NCI-H748 treated with DMSO at 0.1 percent for 48 hours (cell line): Measurements from ENCODE around the gene RHCE.
"Not testable (repeated sequence)": the region's sequence is repeated elsewhere in the genome, so short reads cannot be mapped to it uniquely, and the experiment has no call there.

Experiments used
- DNase-seq: peaks from one replicate; lab custom pipeline; 2025; lab: John Stamatoyannopoulos, UW

The RHCE gene

DNA sequence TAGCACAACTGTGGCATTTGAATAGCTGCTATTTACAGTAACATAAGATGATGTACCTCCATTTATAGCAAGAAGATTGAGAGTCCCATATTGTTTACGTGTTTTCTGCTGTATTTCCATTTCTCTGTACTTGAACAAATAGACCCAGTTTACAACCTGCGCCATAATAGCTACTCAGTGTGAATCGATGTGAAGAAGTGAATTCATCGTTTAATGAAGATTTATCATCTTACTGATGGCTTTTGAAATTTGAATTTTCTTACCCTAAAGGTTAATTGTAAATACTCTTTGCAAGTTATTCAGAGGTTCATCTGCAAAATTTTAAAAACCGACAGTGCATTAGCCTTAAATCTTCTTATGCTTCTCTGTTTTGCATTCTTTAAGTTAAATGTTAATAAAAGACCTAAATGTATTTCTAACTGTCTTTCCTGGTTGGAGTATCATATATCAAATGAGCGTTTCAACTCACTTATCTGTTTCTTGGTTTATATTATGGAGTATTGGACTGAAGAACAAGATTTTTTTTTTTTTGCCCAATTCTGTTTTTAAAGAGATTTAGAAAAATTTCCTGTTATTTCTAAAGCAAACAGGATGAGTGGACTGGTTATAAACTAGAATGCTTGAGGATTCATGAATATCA lies 12.2 kb upstream of the RHCE start:
- no peak for DNase-seq

DNA sequence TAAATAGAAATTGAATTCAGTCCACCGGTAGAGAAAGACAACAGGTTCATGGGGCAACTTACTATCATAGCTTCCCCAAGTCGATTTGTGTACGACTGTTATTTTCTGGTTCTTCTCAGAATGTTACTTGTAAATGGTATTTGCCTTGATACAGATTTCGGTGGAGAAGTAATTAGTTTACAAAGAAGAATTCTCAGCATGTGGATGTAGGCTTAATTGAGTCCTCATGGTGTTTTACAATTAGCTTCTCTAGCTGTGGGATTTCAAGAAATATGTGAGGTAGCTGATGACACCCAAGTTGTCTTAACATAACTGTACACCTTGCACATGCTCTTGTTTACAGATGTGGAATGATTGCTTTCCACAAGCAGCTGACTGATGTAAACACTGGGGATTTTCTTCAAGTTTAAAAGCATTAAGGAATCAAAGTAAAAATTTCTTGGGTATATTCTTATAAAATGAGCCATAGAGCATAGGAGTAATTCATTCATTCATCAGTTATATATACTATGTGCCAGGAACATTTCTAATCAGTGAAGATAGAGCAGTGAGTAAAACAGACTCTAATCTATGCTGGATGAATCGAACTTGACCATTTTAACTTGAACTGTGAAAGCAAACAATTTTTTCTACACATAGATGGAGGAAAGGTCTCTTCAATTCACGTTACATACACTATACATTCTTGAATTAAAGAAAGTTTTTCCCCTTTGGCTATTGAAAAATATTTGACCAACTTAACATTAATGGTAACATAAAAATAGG lies 11.5 kb upstream of the RHCE start:
- no peak for DNase-seq

DNA sequence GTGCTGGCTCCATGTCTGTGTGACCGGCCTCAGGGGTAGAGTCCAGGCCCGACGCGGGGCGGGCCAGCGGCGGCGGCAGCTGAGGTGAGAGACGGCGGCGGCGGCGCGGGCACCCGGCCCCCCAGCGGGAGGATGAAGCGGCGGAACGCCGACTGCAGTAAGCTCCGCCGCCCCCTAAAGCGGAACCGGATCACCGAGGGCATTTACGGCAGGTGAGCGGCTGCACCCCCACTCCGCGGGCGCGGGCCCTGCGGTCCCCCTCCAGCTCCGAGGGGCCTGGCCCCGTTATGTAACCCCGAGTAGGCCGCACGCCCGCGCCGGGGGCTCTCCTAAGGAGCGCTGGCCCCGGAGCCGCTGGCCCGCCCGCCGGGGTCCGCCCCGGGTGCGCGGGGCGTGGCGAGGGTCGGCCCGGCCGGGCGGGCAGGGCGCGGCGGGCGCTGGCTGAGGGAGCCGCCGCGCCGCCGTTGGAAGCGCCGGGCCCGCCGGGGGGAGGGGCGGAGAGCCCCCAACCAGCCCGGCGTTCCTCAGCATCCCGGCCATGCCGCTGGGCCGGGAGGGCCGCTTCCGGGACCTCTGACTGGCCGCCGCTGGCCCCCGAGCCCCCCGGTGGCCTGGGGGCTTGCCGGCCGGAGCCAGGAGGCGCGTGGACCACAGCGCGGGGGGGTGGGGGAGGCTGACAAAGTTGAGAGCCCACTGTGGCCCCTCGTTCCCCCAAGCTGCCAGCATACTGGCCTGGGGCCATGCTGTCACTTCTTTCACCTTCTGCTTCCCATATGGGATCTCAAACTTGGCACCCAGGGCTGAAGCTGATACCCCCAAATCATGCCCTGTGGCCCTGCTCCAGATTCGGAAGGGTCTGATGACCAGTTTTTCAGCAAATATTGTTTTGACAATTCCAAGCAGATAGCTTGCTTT lies 10.6 kb upstream of the RHCE start:
- no peak for DNase-seq

DNA sequence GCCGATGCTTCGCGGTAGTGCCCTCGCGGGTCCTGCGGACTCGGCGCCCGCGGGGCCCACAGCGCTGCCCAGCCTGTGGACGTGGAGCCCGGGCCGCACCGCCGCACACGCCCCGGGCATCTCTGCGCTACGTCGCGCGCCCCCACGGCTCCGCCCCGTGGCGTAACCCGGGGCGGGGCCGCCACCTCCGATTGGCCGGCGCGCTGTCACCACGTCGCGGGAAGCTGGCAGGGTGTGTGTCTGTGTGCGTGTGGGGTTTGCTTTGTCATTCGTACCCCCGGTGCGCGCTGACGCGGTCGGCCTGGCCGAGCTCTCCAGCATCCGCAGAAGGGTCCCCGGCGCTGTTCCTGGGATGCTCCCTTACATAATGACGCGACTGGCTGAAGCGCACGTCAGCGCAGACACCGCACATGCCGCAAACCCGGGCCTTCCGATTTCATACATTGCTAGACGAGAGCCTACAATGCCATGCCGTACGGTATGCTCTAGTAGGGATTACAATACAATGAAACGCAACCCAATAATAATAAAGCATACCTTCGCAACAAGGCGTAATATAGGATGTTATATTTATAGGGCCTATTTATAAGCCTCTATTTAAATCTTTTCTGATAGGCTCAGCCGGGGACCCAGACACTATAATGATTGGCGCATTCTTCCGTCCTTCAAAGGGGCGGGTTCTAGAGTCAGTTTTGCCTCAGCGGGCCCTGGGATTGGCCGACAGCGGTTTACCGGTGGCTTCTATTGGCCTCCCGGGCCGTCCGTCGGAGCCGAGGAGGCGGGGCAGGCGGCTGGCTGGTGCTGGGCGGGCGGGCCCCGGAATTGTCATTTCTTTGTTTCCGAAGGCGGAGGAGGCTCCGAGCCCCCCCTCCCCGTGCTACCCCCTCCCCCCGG lies 9.7 kb upstream of the RHCE start, which contains the start of gene MACO1:
Gene MACO1, plus strand, starts transcription at position 825 of the 894 bp plus-strand sequence. CDS start 202 bp downstream, outside the sequence.
- DNase-seq, result peak; percentile 78

DNA sequence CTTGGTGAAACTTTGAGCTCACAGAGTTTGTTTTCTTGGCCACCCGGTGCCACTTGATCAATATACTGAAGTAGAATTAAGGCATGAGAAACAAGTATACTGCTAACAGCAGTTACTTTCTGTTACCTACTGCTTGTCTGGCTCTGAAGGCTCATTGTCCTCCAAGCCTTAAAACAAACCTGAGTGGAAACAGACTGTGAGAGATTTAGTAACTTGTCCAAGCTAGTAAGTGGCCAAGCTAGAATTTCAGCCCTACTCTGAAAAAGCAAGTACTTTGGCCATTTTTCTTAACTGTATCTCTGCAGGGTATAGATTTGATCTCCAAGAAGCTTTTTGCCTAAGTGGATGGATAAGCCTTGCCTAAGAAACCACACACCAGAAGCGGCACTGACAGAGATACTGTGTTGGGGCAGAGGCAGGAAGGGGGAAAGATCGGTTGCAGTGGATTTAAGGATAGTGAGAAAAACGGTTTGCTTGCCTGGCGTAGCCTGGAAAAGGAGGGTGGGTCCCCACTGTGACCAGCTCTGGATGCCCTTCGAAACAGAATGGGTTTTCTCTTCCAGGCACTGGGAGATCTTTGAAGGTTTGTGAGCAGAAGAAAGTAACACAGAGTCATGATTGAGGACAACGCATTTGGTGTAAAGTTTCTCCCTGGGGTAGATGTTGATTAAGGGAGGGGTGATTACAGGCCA lies 8.0 kb upstream of the RHCE start:
- no peak for DNase-seq

DNA sequence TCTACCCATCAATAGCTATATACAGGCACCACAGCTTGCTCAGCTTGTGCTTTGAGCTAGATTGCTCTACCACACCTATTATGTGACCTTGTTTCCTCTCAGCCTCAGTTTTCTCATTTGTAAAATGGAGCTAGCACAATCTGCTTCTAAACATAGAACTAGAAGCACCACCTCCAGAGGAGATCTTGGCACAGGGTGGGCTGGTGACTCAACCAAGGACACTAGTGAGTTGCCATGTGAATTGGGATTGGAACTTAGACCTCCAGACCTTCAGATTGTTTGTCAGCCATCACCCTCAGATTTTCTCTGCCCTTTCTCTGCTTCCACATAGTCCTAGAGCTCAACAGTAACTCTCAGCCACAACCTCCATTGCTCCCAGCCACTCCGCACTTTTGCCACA lies 7.1 kb upstream of the RHCE start:
- no peak for DNase-seq

DNA sequence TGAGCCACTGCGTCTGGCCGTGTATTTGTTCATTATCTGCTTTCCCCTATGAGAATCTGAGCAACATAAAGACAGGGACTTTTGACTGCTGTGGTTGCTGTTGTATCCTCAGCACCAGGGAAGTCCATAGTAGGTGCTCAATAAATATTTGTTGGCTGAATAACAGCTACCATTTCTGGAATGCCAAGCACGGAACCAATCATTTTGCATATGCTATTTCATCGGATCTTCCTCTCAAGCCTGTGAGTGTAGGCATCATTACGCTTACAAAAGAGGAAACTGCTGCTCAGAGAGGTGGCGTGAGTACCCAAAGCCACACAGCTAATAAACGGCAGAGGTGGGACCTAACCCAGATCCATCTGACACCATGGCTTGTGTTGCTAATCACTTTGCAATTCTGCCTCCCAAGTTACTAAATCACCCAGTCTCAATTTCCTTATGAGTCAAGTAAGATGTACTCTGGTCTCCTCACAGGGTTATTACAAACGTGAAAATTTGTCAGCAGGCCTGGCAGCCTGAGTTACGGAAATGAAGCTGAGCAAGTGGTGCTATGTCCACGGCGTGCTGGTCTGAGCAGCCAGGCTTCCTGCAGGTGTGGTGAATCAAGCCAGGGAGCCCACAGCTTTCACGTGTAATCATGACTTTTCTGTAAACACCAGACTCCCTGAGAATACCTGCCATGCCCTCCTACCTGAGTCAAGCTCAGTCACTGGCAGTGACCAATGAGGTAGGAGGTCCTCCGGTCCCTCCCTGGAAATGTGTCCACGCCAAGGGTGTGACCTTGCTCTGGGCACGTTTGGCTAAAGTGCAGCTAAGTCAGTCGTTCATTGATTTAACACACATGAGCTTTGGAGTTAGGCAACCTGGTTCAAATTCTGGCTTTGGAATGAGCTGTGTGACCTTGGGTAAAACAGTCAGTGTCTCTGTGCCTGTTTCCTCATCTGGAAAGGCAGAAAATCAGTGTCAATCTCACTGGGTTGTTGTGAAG lies 4.8 kb upstream of the RHCE start:
- DNase-seq, result no peak

DNA sequence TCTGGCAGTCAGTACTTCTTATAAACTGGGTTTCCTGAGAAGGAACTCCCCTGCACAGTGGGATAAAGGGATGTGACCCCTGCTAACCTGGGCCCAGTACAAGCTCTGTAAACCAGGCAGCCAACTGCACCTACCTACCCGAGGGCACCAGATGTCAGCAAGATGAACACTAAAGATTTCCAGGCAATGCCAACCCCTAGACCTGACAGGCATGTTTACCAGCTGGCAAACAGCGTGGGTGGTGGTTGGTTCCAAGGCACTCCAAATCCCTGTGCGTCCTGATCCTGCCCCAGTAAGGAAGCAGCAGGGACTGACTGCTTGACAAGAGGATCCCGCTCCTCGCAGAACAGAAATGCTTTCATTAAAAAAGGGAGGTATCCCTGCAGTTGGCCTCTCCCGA lies 2.6 kb upstream of the RHCE start:
- not testable (repeated sequence) for DNase-seq

DNA sequence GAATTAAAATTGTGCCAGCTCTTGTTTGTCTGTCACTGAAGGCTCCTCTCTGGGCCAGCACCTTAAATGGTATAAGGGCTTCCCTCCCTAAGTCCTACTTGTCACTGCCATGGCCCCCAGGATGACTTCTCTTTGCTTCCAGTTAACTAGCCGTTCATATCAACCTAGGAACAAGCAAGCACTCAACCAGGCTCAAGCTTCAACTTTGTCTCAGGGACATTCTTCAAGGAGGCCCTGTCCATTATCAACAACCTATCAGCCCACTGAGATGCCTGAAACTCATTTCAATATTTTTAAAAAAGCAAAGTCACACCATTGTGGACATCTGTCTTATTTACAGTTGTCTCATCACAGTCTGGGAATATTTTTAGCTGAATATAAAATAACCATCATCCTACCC lies 1.3 kb downstream of the RHCE start:
- not testable (repeated sequence) for DNase-seq

DNA sequence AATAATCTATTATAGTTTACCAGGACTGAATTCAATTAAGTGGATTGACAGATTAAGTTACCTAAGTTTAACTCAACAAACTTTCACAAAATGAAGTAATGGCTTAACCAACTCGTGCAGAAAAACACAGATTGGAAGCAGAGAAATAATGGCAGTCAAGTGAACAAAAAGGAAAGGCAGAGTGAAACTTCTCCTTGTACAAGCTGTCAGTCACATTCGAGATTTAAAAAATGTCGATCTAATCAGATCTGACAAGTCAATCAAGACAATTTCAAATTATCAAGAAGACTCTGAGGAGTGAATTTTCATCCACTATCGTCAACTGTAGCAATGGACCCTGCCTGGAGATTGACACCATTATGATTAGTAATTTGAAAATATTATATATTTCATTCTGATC lies 3.3 kb downstream of the RHCE start:
- not testable (repeated sequence) for DNase-seq

DNA sequence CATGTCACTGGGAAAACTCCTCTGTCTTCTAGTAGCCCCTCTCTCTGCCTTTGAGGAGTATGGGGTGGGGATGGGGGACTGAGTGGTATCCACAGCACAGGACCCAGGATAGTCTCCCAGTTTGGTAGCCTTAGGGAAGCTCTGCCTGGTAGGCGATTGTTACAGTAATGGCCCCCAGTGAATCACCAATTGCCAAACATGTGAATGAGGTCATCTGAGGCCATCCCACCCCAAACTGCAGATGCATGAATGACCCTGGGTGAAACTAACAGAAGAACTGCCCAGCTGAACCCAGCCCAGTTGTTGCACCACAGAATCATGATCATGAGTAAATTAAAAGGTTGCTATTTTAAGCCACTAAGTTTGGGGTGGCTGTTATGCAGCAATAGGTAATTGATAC lies 6.0 kb downstream of the RHCE start:
- not testable (repeated sequence) for DNase-seq

DNA sequence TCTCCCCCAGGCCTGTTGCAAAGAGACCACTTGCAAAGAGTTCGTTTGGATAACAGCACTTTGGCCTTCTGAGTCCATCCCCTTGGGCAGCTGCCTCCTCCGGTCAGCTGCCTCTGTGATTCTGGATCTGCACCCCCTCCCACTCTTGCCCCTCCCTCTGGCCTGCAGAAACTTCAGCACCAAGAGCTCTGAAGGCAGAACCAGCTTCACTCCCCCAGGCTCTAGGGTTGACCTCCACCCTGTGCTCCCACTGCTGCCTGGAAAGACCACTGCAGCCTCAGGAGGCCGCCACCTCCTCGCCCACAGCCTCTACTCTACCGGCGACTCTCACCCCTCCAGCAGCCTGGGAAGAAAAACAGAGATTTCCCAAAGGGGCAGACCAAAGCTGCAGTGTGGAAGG lies 6.5 kb downstream of the RHCE start:
- DNase-seq, result not testable (repeated sequence)

DNA sequence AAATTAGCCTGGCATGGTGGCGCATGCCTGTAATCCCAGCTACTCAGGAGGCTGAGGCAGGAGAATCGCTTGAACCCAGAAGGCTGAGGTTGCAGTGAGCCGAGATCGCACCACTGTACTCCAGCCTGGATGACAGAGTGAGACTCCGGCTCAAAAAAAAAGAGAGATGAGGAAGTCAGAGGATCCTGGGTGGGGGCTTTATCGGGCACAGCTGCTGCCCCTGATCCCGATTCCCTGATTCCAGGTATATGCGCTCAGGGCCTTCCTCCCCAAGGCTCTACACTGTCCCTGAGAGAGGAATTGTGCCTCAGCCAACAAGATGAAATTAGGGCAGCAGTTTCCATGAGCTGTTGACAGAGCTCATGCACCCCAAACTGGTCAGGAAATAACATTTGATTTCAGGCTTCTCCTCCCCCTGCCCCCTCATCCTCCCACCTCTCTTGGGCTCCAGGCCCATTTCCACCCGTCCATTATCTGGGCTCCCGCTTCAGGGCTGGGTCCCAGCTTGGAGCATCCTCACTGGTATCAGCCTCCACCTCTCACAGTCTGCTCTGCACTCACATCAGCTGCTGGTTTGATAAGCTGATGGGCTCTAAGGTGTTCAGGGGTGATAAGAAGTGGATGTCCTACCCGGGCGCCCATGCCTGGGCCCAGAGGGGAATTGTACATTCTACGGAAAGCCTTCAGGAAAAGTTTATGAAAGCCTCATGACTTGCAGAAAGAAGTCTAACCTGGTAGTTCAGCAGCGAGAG lies 7.6 kb downstream of the RHCE start:
- not testable (repeated sequence) for DNase-seq

DNA sequence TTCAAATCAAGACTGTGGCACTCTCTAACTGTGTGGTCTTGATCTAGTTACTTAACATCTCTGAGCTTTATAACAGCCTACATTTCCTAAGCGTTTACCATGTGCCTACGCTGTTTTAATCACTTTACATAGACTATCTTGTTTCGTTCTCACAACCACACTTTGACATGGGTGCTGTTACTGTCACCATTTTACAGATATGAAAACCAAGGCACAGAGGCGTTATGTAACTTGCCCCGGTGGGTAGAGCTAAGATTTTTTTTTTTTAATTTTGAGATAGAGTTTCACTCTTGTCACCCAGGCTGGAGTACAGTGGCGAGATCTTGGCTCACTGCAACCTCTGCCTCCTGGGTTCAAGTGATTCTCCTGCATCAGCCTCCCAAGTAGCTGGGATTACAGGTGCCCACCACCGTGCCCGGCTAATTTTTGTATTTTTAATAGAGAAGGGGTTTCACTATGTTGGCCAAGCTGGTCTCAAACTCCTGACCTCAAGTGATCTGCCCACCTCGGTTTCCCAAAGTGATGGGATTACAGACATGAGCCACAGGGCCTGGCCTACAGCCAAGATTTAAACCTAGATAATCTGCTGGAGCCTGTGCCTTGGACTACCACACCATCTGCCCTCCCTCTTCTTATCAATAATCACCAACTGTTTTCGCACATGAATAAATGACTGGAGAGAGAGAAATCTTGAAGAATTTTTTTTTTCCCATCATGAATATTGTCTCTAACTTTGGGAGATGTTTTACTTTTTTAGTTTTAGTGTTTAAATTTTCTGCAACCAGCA lies 10.8 kb downstream of the RHCE start:
- not testable (repeated sequence) for DNase-seq

DNA sequence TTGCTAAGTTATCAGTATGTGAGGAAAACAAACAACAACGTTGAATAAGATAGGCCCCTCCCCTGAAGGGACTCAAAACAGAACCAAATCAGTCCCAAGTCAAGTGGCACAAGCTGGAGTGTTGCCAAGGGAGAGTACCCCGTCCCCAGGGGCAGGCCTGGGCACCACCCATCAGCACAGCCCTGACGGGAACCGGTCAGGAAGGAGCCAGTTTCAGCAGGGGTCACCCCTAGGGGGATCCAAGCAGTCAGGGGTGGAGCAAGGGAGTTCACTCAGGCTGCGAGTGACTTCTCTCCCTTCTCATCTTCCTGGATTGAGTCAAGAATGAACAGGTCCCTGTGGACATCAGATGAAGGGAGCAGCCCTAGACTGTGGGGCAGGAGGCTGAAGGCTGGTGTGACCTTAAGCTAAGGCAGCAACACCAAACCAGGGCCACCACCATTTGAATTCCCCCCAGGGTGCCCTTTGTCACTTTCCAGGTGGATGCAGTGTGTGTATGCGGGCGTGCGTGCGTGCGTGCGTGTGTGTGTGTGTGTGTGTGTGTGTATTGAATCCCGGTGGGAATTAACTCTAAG lies 14.8 kb downstream of the RHCE start:
- not testable (repeated sequence) for DNase-seq

DNA sequence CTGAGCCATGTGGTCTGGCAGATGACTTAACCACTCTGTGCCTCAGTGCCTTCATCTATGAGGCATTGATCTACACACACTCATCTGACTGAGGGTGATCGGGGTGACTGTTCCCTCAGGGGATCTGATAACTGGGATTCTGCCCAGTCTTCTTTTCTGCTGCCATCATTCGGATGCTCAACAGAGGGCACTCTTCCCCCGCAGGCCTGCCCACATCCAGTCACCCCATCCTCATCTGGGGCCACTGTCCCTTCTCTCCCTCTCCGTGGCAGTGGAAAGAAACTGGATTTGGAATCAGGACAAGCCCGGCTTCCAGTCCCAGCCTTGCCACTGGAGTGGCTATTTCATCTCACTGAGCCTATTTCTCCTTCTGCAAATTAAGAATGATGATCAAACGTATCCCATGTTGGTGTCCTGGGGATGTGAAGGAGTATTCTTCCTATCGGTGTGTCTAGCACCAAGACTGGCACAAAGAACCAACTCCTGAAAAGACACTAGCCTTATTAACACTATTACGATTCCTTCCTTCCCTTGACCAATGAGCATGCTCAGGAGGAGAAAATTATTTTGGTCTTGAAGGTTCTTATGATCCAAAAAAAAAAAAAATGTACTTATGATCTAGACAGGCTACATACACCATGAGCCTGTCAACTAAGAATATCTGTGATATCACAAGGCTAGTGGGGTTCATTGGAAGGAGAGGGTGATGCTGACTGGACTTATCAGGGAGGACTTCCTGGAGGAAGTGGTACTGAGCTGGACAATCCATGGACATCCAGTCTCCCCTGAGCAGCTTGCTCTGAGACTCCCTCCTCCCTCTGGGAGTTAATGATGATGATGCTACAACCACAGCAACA lies 17.4 kb downstream of the RHCE start:
- DNase-seq, result not testable (repeated sequence)

DNA sequence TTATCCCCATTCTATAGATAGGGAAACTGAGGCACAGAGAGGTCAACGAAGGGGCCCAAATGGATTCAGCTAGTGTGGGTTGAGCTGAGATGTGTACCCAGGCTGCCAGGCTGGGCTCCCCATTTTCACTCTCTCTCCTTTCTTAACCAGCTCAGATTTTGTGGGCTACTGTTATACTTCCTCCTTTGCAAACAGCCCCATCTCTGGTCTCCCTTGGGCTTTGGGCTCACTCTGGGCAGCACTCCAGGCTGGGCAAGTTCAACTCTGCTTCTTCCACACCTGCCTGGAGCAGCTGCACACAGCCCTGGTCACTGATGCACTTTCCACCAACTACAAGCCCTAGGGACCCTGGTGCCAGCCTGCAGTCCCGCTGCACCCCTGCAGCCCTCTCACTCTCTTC lies 22.5 kb downstream of the RHCE start:
- not testable (repeated sequence) for DNase-seq
